A549 (cell line): ENCODE measurements around the gene CD164L2. TPM values are rescaled to one million over a fixed set of nuclear protein-coding genes. Genes with fewer than 3 reads are reported as not detected.

Experiments
- ATAC-seq, 2 experiments: fragments of 200-7000 bp in 1 of 2; fragments of >200 bp in 1 of 2; cut with Nextera tagmentation in 1 of 2; cut with Tn5 transposase in 1 of 2; 3 replicates each; pipeline versions ENCODE4 v1.8.0 to v1.9.1; 2018 to 2020; ENCODE audit warnings: mild to moderate bottlenecking in 1 of 2, moderate library complexity in 1 of 2
- CTCF ChIA-PET: fragments of 300-600 bp; sonication (Branson Sonifier 250); formaldehyde crosslinking; extraction: SDS; loops from one replicate; lab custom pipeline; 2021; ENCODE audit warnings: antibody characterized with exemption, inconsistent platforms; lab: Yijun Ruan, JAX
- POLR2A ChIA-PET: fragments of 350-600 bp; formaldehyde crosslinking; extraction: SDS; loops from one replicate; lab custom pipeline; 2021; ENCODE audit warnings: antibody characterized with exemption, inconsistent platforms; lab: Yijun Ruan, JAX
- DNase-seq, 2 experiments: peaks; one replicate each; pipeline versions ENCODE4 v3.0.0 to v3.0.0-alpha.2; 2011 to 2016; ENCODE audit warnings: low read depth in 1 of 2, low spot score in 1 of 2
- FAIRE-seq: peaks from 2 replicates; lab custom pipeline; 2011; peaks lifted over from hg19 to GRCh38; lab: Jason Lieb, UNC
- H3K27ac ChIP-seq, 2 experiments: fragments of >200 bp; sonication (Bioruptor Twin); formaldehyde crosslinking; 3 replicates each; pipeline ENCODE4 v1.5.1; 2016 to 2017
- H3K4me1 ChIP-seq: fragments of >200 bp; sonication (Bioruptor Twin); formaldehyde crosslinking; 3 replicates; pipeline ENCODE4 v1.6.1; 2016
- H3K4me2 ChIP-seq: fragments of >200 bp; sonication (Bioruptor Twin); formaldehyde crosslinking; 3 replicates; pipeline ENCODE4 v1.6.1; 2016
- H3K4me3 ChIP-seq: fragments of >200 bp; sonication (Bioruptor Twin); formaldehyde crosslinking; 3 replicates; pipeline ENCODE4 v1.5.1; 2016
- H3K9me3 ChIP-seq: fragments of >200 bp; sonication (Bioruptor Twin); formaldehyde crosslinking; 3 replicates; pipeline ENCODE4 v1.6.1; 2016
- BCL3 ChIP-seq: fragments of >200 bp; sonication (Bioruptor Twin); formaldehyde crosslinking; IDR thresholded peaks from 3 replicates; pipeline ENCODE4 v1.6.1; 2016
- CEBPB ChIP-seq, 2 experiments: fragments of >200 bp in 1 of 2; sonication (Bioruptor Twin) in 1 of 2; formaldehyde crosslinking in 1 of 2; IDR thresholded peaks; 2 replicates each; pipeline ENCODE4 v1.6.1; 2012 to 2016
- CTCF ChIP-seq: fragments of >200 bp; sonication (Bioruptor Twin); formaldehyde crosslinking; IDR thresholded peaks from 3 replicates; pipeline ENCODE4 v1.5.1; 2016
- EHMT2 ChIP-seq: fragments of 200-600 bp; sonication (generic); IDR thresholded peaks from 2 replicates; pipeline ENCODE4 v1.6.1; 2016; ENCODE audit warnings: antibody characterized with exemption, low read depth, mild to moderate bottlenecking, moderate library complexity
- ELK1 ChIP-seq: fragments of 150-350 bp; IDR thresholded peaks from 2 replicates; pipeline ENCODE4 v1.6.1; 2014; ENCODE audit warnings: low read depth, mild to moderate bottlenecking, low read length
- ESRRA ChIP-seq: fragments of 150-350 bp; IDR thresholded peaks from 2 replicates; pipeline ENCODE4 v1.6.1; 2014; ENCODE audit warnings: mild to moderate bottlenecking, low read length, borderline replicate concordance
- JUN ChIP-seq, 2 experiments: fragments of >200 bp; sonication (Bioruptor Twin); formaldehyde crosslinking; IDR thresholded peaks; 2 replicates in 1 of 2; 3 replicates in 1 of 2; pipeline ENCODE4 v1.6.1; 2016 to 2017
- KDM1A ChIP-seq: fragments of 200-600 bp; sonication (generic); IDR thresholded peaks from 2 replicates; pipeline ENCODE4 v1.6.1; 2016; ENCODE audit warnings: low read depth, mild to moderate bottlenecking
- MAFK ChIP-seq: fragments of 450-650 bp; IDR thresholded peaks from 2 replicates; pipeline ENCODE4 v1.6.1; 2014; ENCODE audit not compliant: partially characterized antibody
- NR3C1 ChIP-seq: fragments of >200 bp; sonication (Bioruptor Twin); formaldehyde crosslinking; IDR thresholded peaks from 3 replicates; pipeline ENCODE4 v1.6.1; 2017
- POLR2A ChIP-seq: IDR thresholded peaks from 2 replicates; pipeline ENCODE4 v1.6.1; 2012; ENCODE audit warnings: mild to moderate bottlenecking, low read length
- RAD21 ChIP-seq, 2 experiments: fragments of >200 bp in 1 of 2; sonication (Bioruptor Twin) in 1 of 2; formaldehyde crosslinking in 1 of 2; IDR thresholded peaks in 1 of 2; conservative IDR thresholded peaks in 1 of 2; 2 replicates in 1 of 2; 3 replicates in 1 of 2; pipeline ENCODE4 v1.6.1; 2012 to 2018; ENCODE audit warnings: inconsistent platforms in 1 of 2
- SMC3 ChIP-seq: fragments of >200 bp; sonication (Bioruptor Twin); formaldehyde crosslinking; IDR thresholded peaks from 3 replicates; pipeline ENCODE4 v1.6.1; 2018; ENCODE audit warnings: inconsistent platforms
- USF2 ChIP-seq: fragments of 450-650 bp; IDR thresholded peaks from 2 replicates; pipeline ENCODE4 v1.6.1; 2014; ENCODE audit warnings: antibody characterized with exemption
- ZNF302 ChIP-seq: fragments of 250-450 bp; sonication (Bioruptor Pico); IDR thresholded peaks from 2 replicates; pipeline ENCODE4 v1.9.0; 2021; ENCODE audit warnings: inconsistent platforms, mild to moderate bottlenecking, moderate library complexity
- WGBS: methylation state at CpG from one replicate; pipeline ENCODE4 v1.1.6; 2017; ENCODE audit errors: missing lambda C conversion rate; 5-methylcytosine and 5-hydroxymethylcytosine counted together
- polyA plus RNA-seq, 4 experiments: library from polyadenylated mRNA; depleted of rRNA in 3 of 4; stranded (reverse); fragments of >200 nt; fragmentation: RNase III in 1 of 4; extraction: RNeasy Plus Mini Kit Qiagen cat#74134 plus additional on column Dnase treatment in 1 of 4; gene quantifications; 2 replicates in 3 of 4; 3 replicates in 1 of 4; pipeline ENCODE4 v1.2.3, GENCODE V29; 2011 to 2017
- TF ChIP-seq, protein P1 (sequence below): IDR thresholded peaks from 2 replicates; pipeline ENCODE4 v1.6.1; 2012

CD164L2 gene
- polyA plus RNA-seq, 2 of the 4 experiments (the other 2 are of a cell fraction), result not detected

GRCh38 chr1:27416387-27417111, 33.4 kb upstream of the CD164L2 start:
- Histone ChIP-seq H3K4me1 (peaks cover 17% of the 10 kb centered on the region), H3K4me2 (no peak overlapping the region), H3K27ac (no peak overlapping the region), H3K9me3 (no peaks in the 10 kb centered on the region), H3K4me3 (no peak overlapping the region)
- 60% methylated on average over 3 of the region's 3 CpGs for WGBS
- ATAC-seq (peak; percentile 62 to 82; a peak in 4 of 6 replicates), DNase-seq (peak in 1 of 2 experiments; percentile 52), FAIRE-seq (no peak)
- ChIA-PET CTCF (interaction anchor here (0.6 to 7.9 kb wide), 12 partner anchors 12 to 189 kb away, joined by 3 to 66 read pairs (median 4); partner anchors contain the start of gene AHDC1), POLR2A (interaction anchor here (0.6 kb wide), 1 partner anchor 74 kb away, joined by 3 read pairs; no protein-coding TSS in a partner anchor)
- TF ChIP-seq SMC3 (peak; percentile 58; the same call in 2 of the 3 replicates), RAD21 (conservative IDR thresholded peaks at IDR 0.05 in 1 of 2, IDR thresholded peaks at IDR 0.05 in 1 of 2) (peak; percentile 48 to 56), NR3C1 (no peak), CTCF (peak; percentile 60)

DNA sequence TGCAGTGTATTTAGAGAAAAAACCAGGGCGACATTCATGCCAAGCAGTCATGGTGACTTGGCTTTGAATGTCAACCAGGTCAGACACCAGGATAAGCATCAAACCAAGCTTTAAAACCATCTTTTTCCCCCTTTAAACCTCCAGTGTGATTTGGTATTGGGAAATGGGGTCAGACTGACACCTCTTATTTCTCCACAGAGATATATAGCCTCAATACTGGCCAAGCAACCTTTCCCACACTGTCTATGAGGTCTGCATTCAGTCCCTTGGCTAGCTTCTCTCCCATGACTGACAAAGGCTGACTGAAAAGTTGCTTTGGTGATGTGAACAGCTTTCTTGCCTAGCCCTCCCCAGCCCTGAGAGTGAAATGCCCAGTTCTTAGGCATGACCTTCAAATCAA, 31.0 kb upstream of the CD164L2 start:
- WGBS, result 100% methylated on average over 1 of the region's 1 CpG

More for the DNA sequence above, 31.0 kb upstream of the CD164L2 start:
- Histone ChIP-seq H3K4me3 (no peak overlapping the region), H3K27ac (no peak overlapping the region), H3K9me3 (no peaks in the 10 kb centered on the region), H3K4me1 (peaks cover 13% of the 10 kb centered on the region), H3K4me2 (no peak overlapping the region)
- no peak for DNase-seq
- POLR2A ChIA-PET, result no interaction called here
- TF ChIP-seq KDM1A (no peak), USF2 (no peak), BCL3 (no peak), ZNF302 (no peak), ELK1 (no peak), ESRRA (no peak), JUN (IDR thresholded peaks at IDR 0.05) (no peak), MAFK (no peak), CEBPB (IDR thresholded peaks at IDR 0.05) (no peak), POLR2A (no peak), EHMT2 (no peak)
- TF ChIP-seq, protein P1, sequence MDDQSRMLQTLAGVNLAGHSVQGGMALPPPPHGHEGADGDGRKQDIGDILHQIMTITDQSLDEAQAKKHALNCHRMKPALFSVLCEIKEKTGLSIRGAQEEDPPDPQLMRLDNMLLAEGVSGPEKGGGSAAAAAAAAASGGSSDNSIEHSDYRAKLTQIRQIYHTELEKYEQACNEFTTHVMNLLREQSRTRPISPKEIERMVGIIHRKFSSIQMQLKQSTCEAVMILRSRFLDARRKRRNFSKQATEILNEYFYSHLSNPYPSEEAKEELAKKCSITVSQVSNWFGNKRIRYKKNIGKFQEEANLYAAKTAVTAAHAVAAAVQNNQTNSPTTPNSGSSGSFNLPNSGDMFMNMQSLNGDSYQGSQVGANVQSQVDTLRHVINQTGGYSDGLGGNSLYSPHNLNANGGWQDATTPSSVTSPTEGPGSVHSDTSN, result no peak
- CTCF ChIA-PET, result interaction anchor here (1.0 to 7.9 kb wide), 8 partner anchors 10 to 255 kb away, joined by 3 to 66 read pairs (median 6); partner anchors contain the start of gene AHDC1
- ATAC-seq, result no peak
- FAIRE-seq, result no peak
